Measurements from ENCODE around the gene SH2B3.
"Not testable (repeated sequence)": the region's sequence is repeated elsewhere in the genome, so short reads cannot be mapped to it uniquely, and the experiment has no call there.

The SH2B3 gene

DNA sequence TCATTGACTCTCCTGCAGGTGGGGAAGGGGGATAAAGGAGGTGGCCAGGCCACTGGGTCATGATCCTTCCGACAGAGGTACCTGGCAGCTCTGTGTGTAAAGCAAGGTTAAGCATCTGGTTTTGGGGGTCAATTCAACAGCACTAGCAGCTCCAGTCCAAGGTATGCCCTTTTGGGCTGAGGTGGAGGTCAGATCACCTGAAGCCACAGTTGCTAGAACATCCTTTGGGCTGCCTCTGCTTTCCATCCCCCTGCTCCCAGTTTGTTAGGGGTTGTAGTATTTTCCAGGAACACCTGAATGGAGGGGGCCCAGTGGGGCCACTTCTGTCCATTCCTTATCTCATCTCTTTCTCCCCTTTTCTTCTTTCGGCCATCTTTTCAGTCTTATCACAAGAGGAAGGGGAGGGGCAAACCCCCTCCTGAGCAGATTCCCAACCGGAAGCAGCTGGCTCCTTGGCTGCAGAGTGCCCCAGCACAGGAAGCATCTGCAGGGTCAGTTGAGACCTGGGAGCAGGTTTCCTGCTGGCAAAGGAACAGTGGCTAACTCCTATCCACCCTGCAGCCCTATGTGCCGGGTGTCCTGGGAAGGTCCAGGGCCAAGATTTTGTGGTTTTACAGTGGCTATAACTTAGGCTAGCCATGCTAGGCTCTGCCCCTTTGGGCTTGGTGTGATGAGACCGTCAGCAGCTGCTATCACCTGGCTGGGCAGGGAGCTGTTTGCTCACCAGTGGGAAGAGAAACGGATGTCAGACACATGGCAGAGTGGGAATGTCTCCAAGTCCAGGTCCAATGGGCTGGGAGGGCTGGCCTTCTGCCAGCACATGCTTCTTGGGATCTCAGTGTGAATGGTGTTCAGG lies 40.2 kb downstream of the SH2B3 start:
- DNase-seq: peak; percentile 22

DNA sequence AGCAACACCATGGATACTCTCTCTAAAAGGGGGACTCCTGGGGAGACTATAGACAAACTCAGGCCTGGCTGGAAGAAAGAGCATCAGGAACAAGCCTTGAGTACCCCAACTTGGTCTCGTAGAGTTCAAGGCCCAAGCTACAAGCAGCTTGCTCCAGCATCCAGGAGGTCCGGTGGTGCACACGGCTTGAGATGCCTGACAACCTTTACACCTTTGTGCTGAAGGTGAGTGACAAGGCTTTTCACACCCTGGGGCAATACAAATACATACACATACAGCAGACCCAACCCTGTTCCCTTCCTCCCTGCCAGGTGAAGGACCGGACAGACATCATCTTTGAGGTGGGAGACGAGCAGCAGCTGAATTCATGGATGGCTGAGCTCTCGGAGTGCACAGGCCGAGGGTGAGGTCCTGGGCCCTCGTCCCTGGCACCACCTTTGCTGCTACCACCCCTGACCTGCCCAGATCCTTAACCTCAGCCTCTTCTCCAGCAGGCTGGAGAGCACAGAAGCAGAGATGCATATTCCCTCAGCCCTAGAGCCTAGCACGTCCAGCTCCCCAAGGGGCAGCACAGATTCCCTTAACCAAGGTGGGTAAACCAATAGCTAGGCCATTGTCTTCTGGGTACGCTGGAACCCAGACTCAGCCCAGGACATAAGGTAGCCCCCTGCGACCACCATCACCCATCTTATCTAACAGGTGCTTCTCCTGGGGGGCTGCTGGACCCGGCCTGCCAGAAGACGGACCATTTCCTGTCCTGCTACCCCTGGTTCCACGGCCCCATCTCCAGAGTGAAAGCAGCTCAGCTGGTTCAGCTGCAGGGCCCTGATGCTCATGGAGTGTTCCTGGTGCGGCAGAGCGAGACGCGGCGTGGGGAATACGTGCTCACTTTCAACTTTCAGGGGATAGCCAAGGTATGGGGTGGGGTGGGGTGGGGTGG lies 41.2 kb downstream of the SH2B3 start:
- no peak for DNase-seq

DNA sequence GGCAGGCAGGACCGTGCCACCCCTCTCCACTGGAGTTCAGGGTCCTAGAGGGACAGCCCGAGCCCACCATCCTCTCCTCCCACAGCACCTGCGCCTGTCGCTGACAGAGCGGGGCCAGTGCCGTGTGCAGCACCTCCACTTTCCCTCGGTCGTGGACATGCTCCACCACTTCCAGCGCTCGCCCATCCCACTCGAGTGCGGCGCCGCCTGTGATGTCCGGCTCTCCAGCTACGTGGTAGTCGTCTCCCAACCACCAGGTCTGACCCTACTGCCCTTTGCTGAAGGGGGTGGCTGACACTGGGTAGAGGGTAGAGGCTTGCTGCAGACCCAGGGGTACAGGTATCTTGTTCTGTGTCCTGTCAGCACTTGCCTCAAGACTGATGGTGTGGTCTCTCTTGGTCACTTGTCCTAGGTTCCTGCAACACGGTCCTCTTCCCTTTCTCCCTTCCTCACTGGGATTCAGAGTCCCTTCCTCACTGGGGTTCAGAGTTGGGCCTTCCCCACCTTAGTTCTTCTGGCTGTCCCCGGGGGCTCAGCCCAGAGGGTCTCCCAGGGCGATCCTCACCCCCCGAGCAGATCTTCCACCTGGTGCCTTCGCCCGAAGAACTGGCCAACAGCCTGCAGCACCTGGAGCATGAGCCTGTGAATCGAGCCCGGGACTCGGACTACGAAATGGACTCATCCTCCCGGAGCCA lies 42.0 kb downstream of the SH2B3 start:
- no peak for DNase-seq

DNA sequence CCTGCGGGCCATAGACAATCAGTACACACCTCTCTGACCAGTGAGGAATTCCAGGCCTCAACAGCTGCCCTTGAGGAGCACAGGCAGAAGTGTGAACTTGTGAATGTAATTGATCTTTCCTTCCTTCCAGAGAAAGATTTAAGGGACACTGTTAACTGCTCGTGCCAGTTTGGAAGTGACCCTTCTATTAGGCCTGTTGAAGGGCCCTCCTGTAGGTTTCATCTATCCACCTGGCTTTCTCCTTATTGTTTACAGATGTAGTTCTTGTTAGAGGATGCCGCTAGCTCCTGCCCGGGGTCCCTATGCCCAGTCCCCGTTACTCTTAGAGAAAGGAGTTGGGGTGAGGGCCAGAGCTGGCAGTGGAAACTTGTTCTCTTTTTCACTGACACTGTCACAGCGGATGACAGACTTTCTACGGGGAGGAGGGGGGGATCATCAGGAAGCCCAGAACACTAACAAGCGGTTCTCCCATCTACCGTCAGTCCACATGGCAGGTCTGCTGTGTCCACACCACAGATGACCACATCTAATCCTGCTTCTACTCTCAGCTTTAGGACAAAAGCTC lies 42.6 kb downstream of the SH2B3 start:
- no peak for DNase-seq

DNA sequence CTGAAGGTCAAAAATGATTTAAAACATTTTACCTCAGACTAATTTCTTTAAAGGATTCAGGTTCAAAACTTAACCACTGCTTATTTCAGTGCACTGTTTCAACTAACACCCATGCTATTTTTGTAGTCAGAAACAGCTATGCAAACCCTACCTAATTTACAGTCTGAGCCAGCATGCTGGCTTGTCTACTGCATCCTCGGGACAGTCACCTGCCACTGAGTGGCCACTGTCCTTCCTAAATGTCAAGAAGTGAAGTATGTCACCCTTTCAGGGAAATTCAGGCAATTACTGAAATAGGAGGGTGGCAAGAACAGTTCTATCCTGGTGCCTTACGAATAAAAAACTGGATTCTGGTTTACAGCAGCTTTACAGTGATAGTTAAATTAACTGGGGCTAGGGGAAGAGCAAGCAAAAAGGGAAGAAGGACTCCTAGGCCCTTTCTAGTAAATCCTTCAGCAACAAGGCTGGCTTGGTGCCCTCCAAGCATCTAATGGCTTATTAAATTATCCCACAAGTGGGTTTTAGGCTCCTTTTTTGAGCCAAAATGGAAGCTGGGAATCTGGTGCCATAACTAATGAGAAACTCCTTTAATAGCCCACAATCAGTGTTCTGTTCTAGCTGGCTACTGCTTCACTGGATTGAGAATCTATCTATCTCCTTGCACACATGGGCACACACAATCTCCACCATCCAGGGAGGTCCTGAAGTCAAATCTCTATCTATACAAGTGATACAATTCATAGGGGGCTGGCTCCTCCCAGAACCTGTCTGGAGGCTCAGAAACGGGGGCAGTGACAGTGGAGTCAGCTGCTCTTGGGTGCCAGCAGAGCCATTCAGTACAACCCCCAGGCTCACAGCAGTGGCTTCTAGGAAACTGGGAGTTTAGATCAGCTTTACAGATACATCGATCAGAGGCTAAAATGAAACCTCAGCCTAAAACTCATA lies 43.4 kb downstream of the SH2B3 start:
- DNase-seq: no peak

DNA sequence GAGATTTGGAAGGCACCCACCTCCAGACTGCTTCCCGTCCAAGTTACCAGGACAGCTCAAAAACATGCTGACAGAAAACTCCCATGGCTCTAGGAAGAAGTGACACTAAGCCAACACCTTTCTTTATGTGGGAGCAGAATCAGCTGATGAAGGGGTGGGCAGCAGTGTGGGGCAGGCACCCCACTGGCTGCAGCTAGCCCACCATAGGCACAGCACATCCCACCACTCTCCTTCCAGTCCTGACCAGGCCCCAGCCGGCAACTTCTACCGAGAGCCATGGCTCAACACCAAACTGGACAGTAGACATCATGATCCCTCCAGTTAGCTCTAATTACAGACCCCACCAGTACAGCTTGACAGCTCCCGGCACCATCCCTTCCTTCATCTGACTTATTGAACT lies 45.0 kb downstream of the SH2B3 start:
- DNase-seq: no peak

DNA sequence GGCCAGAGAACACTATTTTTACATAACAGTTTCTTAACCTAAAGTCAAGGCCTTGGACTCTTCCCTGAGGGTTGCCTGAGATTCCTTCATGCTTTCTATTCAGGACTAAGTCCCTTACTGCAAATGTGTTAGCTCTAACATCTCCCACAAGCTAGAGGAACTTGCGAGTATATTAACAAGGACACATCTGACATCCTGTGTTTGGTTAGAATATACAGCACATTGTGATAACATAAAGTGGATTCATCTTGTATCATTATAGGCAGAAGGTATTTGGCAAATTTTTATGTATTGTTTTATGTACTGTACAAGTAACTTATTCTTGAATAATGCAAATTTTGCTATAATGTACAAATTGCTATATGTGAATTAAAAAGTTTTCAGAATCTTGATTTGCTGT lies 45.5 kb downstream of the SH2B3 start:
- DNase-seq: no peak

DNA sequence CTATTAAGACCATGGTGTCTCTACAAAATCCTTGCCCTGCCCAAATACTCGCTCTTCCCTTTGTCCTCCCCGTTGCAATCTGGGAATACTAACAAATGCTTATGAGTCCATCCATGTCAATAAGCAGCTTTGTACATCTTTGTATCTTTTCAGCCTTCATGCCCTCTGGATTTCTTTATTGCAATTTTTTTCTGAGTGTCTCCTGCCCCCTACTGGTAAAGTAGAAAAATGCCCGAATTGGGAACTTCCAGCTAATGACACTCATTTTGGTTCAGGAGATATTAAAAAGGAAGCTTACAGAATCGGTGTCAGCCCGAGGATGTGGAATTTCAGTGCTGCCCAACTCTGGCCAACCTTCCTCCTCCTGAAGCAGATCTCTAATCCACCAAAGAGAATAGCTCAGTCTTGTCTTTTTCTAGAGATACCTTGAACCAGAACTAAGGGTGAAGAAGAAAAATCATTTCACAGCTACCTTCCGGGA lies 46.0 kb downstream of the SH2B3 start:
- DNase-seq: peak; percentile 36

DNA sequence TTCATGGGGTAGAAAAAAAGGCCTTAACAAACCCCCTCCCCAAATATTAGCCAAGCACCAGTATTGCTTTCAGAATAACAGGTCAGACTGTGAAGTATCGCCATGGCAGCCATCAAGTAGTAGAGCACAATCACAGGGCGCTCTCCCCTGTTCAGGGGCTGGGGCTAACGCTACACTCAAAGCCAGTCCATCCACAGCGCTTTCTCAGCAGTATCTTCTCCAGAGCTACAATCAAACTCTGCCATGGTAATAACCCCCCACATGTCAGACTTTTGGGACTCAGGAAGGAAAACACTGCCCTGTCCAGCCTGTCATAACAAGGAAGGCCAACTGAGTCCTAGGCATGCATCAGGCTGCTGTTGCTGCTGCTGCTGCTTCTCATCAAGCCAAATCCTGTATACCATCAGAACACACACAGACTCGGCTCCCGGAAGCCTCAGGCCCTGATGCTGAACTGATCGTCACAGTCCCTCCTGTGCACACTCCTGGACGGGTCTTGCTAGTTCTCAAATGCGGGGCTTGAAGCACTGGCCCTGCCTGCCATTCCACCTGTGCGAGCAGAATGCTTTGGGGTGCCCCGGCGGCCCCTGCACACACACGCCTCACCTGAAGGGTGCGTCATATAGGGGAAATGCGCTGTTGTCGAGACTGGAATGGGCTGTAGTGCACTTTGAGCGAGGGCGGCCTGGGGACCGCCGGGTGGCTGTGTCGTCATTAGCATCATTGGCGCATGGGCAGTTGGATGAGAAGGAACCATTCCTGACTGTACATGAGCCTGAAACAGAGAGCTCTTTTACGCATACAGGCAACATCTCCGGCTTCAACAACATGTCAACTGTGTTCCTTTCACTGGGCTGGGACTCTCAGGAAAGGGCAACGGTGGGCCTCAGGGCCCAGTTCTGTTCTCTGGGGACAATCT lies 47.6 kb downstream of the SH2B3 start:
- no peak for DNase-seq

DNA sequence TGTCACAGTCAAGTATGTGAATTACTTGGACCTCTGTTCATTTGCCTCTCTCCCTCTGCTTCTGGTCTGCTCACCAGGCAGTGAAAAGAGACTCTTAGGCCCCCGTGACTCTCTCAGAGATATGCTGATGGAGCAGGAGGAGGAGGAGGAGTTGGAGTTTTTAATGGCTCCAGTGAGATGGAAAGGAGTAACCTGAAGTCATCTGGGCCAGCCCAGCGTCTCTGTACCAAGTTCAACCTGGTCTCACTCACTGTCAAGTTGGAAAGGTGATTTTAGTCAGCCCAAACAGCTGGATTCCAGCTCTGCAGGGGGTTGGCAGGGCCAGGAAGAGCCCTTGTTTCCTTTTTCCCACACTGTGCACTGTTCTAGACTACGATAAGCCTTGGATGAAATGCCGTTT lies 48.6 kb downstream of the SH2B3 start:
- DNase-seq: no peak

DNA sequence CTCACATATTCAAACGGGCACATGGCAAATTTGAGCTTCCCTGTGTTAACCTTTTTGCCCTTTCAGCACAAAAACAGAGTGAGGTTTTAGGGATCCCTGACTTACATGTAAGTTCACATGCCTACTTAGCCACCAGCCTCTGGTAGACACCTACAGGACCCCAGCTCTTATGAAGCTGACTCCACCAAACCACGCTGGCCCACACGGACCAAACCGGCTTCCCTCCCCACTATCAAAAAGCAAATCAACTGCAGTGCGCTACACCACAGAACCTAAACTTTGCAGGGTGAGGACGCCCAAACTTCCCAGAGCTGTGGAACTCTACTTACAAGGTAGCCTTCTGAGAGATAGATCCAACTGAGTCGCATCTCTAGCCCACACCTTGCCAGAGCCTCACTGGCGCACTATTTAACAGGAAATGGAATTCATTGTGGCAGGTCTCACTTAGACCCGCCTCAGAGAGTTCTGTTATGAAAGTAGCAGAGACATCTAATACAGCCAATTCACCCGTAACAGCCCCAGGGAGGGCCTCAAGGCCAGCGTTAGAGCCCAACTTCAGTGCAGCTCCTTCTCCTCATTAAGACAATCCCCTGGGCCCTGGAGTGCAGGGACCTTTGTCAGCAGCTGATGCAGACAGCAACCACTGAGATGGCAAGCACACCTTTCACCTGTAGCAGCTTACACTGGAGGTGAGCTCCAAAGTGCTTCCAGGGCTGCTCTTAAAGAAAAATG lies 49.2 kb downstream of the SH2B3 start:
- DNase-seq: no peak

DNA sequence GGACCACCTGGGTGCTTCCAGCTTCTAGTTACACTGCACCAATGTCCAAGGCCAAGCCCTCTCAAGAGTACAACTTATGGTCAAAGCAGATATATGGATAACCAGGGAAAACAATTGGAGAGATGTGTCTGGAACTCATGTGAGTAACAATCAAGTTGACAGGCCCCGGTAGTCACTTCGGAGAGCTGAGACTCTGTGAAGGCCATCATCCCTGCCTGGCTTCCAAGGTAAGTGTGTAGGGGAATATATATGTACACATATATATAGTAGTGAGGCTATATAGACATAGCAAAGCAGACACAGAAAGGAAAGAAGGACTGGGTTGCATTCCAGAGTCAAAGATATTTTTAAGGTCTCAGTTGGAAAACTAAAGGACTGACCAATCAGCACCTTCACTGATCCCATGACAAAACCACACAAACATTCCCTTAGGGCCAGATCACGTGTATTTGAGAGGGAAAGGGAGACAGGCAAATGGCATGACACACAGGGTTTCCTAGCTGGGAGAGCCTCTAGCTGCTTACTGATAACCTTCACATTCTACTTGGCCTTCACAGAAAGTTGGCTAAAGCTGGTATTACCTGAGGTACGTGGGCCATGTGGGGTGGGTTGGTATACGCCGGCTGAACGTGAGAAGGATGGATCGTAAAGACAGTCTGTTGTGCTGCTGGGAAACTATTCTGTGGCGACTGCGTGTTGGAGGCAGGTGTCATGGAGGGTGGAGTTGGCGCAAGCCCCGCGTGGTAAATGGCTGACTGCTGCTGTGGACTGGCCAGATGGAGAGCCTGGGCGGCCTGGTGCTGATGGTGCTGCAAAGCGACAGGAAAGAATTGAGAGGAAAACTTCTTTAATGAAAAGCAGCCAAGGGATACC lies 50.0 kb downstream of the SH2B3 start:
- DNase-seq: no peak

DNA sequence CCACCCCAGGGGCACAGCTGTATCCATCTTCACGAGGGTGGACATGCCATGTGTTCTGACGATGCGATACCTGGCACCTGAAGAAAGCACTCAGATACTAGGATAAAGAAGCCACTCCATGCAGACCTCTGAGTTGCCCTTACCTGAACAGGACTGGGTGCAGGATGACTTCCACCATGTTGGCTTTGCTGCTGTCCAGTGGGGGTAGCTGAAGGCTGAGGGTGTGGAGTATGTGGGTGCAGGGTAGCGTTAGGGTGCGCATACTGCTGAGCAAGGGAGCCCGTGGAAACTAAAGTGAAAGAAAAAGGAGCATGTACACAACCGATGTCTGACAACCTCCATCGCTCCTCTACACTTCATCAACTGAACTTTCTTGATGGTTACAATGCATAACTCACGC lies 51.3 kb downstream of the SH2B3 start:
- DNase-seq: no peak

DNA sequence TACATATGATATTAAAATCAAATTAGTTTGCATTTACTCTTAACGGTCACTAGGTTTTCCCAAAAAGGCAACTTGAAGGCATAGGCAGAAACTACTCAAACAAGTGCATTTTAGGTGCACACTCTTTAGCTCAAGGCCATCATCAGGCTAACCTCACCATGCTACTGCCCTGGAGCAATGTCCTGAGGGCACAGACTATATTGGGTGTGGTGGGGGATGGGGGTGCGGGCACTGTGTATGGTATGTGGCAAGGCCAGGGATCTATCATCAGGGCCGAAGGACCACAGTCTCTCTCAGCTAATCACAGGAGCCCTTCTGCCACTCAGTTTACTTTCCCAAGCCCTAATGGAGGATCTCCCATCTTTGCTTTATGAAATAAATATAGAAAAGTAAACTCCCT lies 51.9 kb downstream of the SH2B3 start:
- no peak for DNase-seq

DNA sequence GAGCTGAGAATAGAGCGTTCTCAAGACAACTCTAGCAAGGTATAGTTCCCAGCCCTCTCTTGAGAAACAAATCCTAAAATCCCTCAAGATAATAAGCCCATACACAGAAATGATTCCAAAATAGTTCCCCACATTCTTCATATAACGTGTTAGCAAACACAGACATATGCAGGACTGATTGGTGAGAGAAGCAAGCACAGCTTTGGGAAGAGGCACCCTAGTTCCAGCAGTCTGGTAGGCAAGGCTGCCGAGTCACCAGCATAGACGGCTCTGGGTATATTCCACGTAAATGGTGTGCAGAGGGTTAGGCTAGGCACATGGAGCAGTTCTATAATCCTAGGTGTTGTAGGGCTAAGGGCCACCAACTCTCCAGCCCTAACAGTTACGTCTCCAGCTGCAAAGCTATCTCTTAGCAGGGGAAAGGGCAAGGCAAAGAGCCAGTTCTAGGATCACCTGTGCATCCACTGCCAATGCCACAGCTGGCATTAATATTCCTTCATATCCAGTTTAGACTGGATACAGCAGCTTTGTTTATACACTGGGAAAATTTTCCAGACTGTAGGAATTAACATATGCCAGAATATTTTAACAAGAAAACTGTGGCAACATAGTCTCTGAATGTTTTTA lies 52.9 kb downstream of the SH2B3 start:
- no peak for DNase-seq

DNA sequence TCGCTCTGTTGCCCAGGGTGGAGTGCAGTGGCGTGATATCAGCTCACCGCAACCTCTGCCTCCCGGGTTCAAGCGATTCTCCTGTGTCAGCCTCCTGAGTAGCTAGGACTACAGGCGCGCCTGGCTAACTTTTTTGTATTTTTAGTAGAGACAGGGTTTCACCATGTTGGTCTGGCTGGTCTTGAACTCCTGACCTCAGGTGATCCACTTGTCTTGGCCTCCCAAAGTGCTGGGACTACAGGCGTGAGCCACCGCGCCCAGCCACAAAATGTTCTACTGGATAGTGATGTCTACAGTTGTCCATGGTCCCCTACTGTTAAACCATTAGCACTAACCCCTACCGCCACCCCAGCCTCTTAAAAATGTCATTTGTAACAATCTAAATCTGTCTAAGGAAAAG lies 54.4 kb downstream of the SH2B3 start:
- DNase-seq: not testable (repeated sequence)

DNA sequence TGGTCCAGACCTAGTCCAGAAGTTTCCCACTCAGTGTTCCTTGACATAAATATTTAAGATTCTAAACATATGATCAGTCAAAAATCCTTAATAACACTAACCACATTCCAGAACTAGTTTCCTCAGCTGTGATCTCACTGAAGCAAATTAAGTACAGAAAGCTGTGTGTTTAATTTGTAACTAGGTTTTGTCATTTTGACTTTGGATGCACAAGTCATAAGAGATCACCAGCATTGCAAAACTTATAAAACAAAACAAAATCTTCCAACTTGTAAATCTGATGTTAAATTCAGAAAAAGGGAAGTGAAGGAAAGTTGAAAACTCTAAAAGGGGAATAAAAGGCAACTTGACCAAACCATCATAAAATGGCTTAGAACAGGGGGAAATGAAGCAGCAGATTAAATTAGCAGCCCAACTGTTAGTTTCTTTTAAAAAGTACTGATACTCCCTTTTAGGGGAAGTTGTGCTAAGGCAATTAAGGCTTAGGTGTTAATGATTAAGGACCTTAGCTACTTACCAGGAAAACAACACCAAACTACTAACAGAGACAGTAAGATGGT lies 56.6 kb downstream of the SH2B3 start:
- no peak for DNase-seq

Measured in NCI-H510A treated with DMSO at 0.1 percent for 48 hours (cell line).